GM12872 (cell line): ENCODE measurements around the gene ENO3.

Experiments
- TF ChIP-seq, protein P1 (sequence below): IDR thresholded peaks from 3 replicates; pipeline ENCODE4 v1.5.1; 2011; ENCODE audit warnings: low read depth, mild to moderate bottlenecking, low read length, moderate library complexity; ENCODE audit not compliant: insufficient read depth

The ENO3 gene

DNA sequence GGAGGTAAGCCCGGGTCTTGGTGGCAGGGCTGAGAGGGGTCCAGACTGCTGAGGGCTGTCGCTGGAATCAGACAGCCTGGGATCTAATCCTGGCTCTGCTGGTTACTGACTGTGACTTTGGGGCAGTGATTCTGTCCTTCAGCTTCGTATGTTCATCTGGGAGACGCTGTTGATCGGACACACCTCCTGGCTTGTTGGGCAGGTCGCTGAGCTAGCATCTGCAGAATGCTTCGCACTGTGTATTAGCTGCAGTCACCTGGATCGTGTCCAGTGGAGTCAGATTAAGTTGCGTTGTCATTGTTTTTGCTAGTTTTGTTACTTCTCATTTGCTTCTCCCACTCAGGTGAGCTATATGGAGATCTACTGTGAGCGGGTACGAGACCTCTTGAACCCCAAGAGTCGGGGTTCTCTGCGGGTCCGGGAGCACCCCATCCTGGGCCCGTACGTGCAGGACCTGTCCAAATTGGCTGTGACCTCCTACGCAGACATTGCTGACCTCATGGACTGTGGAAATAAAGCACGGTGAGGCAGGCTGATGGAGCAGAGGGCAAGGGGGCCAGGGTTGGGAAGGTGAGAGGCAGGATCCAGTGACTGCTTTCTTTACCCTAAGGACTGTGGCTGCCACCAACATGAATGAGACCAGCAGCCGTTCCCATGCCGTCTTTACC lies 51.3 kb downstream of the ENO3 start:
- TF ChIP-seq, protein P1, sequence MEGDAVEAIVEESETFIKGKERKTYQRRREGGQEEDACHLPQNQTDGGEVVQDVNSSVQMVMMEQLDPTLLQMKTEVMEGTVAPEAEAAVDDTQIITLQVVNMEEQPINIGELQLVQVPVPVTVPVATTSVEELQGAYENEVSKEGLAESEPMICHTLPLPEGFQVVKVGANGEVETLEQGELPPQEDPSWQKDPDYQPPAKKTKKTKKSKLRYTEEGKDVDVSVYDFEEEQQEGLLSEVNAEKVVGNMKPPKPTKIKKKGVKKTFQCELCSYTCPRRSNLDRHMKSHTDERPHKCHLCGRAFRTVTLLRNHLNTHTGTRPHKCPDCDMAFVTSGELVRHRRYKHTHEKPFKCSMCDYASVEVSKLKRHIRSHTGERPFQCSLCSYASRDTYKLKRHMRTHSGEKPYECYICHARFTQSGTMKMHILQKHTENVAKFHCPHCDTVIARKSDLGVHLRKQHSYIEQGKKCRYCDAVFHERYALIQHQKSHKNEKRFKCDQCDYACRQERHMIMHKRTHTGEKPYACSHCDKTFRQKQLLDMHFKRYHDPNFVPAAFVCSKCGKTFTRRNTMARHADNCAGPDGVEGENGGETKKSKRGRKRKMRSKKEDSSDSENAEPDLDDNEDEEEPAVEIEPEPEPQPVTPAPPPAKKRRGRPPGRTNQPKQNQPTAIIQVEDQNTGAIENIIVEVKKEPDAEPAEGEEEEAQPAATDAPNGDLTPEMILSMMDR: no peak

DNA sequence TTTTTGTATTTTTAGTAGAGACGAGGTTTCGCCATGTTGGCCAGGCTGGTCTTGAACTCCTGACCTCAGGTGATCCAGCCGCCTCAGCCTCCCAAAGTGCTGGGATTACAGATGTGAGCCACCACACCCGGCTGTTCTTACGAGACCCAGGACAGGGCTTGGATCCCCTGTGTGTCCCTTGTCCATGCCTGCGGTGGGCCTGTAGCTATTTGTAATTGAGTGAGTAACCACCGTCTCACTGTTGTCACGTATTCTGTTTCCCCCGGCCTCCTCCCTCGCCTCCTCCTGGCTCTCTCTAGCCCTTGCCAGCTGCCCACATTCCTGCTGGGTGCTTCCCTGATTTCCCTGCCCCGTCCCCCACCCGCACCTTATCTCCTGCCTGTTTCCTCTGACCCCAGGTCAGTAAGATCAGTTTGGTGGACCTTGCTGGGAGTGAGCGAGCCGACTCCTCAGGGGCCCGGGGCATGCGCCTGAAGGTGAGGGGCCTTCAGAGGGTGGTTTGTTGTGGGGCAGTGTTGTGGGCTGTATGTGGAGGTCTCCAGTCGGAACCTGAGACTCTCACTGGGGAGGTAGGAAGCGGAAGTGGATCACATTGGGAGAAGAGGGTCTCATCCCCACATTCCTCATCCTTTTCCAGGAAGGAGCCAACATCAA lies 52.4 kb downstream of the ENO3 start:
- TF ChIP-seq, protein P1: no peak
